ENCODE data around the gene ANP32B. TPM values are rescaled to one million over a fixed set of nuclear protein-coding genes. Genes with fewer than 3 reads are reported as not detected.
"Not testable (repeated sequence)": the region's sequence is repeated elsewhere in the genome, so short reads cannot be mapped to it uniquely, and the experiment has no call there.

Gene ANP32B
- total RNA-seq, 1 donor from 2014 or later: 49.1 TPM

GRCh38 chr9:97961361-97961760 lies 21.8 kb upstream of the ANP32B start:
- DNase-seq: no peak
- intact Hi-C loops (cut with micrococcal nuclease): no loop called here
- no peak for ATAC-seq

- intact Hi-C loops (cut with micrococcal nuclease): no loop called here
- DNase-seq (no peak), ATAC-seq (peak; percentile 29)
Measured at GRCh38 chr9:97962136-97962535, 21.0 kb upstream of the ANP32B start.

GRCh38 chr9:97962575-97962974 lies 20.6 kb upstream of the ANP32B start:
- intact Hi-C loops (cut with micrococcal nuclease): no loop called here
- ATAC-seq (no peak), DNase-seq (no peak)

- DNase-seq: no peak
- ATAC-seq: no peak
- intact Hi-C loops (cut with micrococcal nuclease): no loop called here
Measured at GRCh38 chr9:97963232-97963631, 19.9 kb upstream of the ANP32B start.

GRCh38 chr9:97964901-97965300 lies 18.2 kb upstream of the ANP32B start:
- DNase-seq: no peak
- intact Hi-C loops (cut with micrococcal nuclease): no loop called here
- ATAC-seq: peak; percentile 75

- intact Hi-C loops (cut with micrococcal nuclease): no loop called here
- no peak for DNase-seq
- no peak for ATAC-seq
Measured at GRCh38 chr9:97966493-97966892, 16.6 kb upstream of the ANP32B start.

GRCh38 chr9:97969014-97969413 lies 14.1 kb upstream of the ANP32B start:
- intact Hi-C loops (cut with micrococcal nuclease): no loop called here
- ATAC-seq (no peak), DNase-seq (no peak)

GRCh38 chr9:97970165-97970564 lies 13.0 kb upstream of the ANP32B start:
- intact Hi-C loops (cut with micrococcal nuclease): no loop called here
- no peak for ATAC-seq
- no peak for DNase-seq

- intact Hi-C loops (cut with micrococcal nuclease): no loop called here
- no peak for ATAC-seq
Measured at GRCh38 chr9:97972753-97973152, 10.4 kb upstream of the ANP32B start.

GRCh38 chr9:97975376-97975775 lies 7.8 kb upstream of the ANP32B start:
- DNase-seq: no peak
- no peak for ATAC-seq
- intact Hi-C loops (cut with micrococcal nuclease): no loop called here

More at GRCh38 chr9:97972753-97973152, 10.4 kb upstream of the ANP32B start:
- no peak for DNase-seq

- DNase-seq; ATAC-seq; intact Hi-C loops (cut with micrococcal nuclease): not testable (repeated sequence)
Measured at GRCh38 chr9:97976633-97977032, 6.5 kb upstream of the ANP32B start.

- intact Hi-C loops (cut with micrococcal nuclease): no loop called here
Measured at GRCh38 chr9:97978371-97979130, 4.6 kb upstream of the ANP32B start.

GRCh38 chr9:97979788-97980478 lies 3.2 kb upstream of the ANP32B start:
- intact Hi-C loops (cut with micrococcal nuclease): loop anchor here (10.0 kb wide), 1 partner anchor 55 kb away; no protein-coding TSS in a partner anchor
- no peak for ATAC-seq
- no peak for DNase-seq

More at GRCh38 chr9:97978371-97979130, 4.6 kb upstream of the ANP32B start:
- ATAC-seq: no peak
- no peak for DNase-seq

- intact Hi-C loops (cut with micrococcal nuclease): loop anchor here (10.0 kb wide), 1 partner anchor 54 kb away; no protein-coding TSS in a partner anchor
- ATAC-seq: no peak
- peak; percentile 72 for DNase-seq
Measured at GRCh38 chr9:97980479-97980803, 2.7 kb upstream of the ANP32B start.

- intact Hi-C loops (cut with micrococcal nuclease): loop anchor here (10.0 kb wide), 1 partner anchor 54 kb away; no protein-coding TSS in a partner anchor
- DNase-seq: peak; percentile 76
- ATAC-seq: peak; percentile 52
Measured at GRCh38 chr9:97980918-97981845, 2.0 kb upstream of the ANP32B start.

GRCh38 chr9:97981846-97982682 lies 1.1 kb upstream of the ANP32B start:
- DNase-seq (no peak), ATAC-seq (no peak)
- intact Hi-C loops (cut with micrococcal nuclease): loop anchor here (10.0 kb wide), 1 partner anchor 53 kb away; no protein-coding TSS in a partner anchor

- intact Hi-C loops (cut with micrococcal nuclease): loop anchor here (10.0 kb wide), 1 partner anchor 51 kb away; no protein-coding TSS in a partner anchor
- DNase-seq: peak; percentile 77
- peak; percentile 55 for ATAC-seq
Measured at GRCh38 chr9:97983589-97984187, 547 bp downstream of the ANP32B start.

Data from left ventricle myocardium superior (tissue), 1 donor.